HG03159 (cell line): Measurements from ENCODE around the gene DOCK9.

ENCODE experiments used
- ATAC-seq: cut with Tn5 transposase; IDR thresholded peaks from one replicate; pipeline ENCODE4 v1.9.1; 2021; ENCODE audit warnings: mild to moderate bottlenecking, moderate library complexity; ENCODE audit not compliant: unreplicated experiment

Gene DOCK9

DNA sequence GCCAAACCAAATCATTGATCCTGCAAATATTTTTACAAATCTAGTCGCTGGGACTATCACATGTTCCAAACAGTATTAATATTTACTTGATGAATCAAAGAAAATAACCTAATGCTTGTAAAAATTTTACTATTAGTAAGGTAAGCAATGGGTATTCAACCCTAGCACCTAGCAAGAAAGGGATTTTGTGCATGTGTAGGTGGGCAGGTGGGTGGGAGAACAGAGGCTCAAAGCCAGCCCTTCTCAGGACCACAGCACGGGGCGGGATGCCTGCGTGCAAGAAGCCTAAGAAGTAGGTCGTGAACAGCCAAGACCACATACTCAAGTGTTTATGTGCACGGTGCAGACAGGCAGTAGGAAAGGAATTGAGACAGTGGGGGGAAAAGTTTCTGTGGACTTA, 26.6 kb downstream of the DOCK9 start:
- ATAC-seq: no peak

DNA sequence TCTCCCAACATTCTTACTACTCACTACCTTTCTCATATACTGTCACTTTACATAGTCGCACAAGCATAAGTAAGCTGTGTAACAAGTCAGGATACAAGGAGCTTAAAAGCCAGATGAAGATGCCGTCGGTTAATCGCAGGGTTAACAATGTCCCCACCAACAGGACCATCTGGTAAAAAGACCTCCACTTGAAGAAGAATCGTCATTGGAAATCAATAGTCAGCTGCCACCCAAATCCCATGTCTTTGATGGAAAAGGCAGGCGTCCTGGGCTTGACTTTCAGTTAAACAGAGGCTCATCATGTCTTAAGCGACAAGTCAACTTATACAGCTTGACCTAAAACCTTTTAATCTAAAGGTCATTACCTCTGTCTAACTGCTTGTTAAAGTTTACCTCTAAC, 27.2 kb downstream of the DOCK9 start:
- ATAC-seq: no peak

DNA sequence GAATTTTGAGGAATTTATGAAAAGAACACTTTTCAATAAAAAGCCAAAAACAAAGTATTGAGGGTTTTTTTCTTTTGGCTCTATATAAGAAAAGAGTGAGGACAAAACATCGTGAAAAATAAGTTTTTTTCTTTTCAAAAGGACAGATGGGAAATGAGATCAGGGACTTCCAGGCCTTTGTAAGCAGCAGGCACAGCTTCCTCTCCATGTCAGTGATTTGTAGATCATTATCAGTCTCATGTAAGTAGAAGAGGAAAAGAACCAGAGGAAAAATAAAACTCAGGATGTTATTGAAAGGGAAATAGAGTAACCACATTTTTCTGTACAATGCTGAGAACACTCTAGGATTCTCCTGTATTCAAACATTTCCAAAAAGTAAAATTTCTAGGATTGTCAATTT, 29.9 kb downstream of the DOCK9 start:
- ATAC-seq: no peak

DNA sequence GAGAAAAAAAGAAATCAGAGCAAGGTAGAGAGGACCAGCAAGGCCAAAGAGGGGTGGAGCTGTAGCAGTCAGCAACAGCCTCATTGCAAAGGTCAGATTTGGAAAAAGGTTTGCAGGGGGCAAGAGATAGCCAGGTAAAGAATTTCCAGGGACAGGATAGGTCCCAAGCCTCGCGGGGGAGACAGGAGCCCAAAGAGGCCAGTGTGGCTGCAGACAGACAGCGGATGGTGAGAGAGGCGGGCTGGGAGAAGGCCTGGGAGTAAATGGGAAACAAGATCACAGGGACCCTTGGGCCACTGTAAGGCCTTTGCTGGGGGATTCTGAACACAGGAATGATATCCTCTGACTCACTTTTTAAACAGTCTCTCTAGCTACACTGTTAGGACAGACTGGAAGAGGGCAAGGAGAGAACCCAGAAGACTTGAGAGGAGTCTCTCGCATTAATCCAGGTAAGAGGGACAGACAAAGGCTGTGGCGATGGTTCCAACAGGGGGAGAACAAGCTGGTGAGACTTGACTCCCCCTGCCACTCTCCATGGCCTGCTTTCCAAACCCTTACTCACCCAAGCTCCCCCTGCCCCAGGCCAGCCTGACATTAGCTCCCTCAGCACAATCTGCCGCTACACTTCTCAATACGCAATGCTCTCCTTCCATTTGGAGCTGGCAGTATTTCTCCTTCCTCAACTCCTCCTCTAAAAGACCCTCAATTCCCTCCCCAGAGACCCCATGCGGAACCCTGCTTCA, 31.8 kb downstream of the DOCK9 start:
- ATAC-seq: no peak

DNA sequence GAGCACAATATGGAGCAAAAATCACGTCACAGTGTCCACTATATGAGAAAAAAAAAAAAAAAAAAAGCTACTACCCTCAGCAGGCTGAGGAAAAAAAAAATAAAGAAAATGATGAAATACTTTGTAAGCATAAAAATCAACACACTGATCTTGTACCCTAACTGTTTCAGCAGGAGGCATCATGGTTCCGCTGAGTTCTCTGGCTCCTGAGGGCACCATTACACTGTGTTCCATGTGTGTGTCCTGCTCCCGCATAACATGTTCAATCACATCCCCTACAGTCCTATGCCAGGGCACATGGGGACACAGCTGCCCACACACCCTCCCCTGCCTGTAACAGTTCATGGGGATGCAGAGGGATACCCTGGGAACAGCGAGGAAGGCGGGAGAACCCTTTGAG, 33.5 kb downstream of the DOCK9 start:
- no peak for ATAC-seq

DNA sequence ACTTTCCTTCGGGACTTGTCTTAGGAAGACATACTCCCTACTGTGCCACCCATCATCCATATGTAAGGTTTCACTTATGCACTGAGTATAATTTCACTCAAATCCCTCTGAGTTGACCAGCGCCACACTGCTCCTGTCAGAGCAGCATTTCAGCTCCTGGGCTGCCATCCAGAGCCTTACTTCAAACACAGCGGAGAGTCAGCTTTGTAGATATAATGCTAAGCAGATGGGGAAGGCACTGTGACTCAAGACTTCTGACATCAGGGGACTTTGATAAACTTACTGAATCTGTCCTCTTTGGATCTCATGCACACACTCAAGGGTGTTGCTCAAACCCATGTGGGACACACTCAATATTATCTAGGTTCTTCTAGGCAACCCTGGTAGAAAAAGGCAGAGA, 34.9 kb downstream of the DOCK9 start:
- no peak for ATAC-seq

DNA sequence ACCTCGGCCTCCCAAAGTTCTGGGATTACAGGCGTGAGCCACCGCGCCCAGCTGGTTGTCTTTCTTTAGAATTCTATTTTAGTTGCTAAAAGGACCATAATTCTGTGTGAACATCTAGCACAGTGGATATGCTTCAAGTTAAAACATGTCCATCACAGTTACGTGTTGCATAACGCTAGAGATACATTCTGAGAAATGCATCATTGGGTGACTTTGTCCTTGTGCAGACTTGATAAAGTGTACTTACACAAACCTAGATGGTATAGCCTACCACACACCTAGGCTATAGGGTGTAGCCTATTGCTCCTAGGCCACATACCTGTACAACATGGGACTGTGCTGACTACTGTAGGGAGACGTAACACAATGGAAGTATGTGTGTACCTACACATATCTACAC, 35.4 kb downstream of the DOCK9 start:
- ATAC-seq: no peak

DNA sequence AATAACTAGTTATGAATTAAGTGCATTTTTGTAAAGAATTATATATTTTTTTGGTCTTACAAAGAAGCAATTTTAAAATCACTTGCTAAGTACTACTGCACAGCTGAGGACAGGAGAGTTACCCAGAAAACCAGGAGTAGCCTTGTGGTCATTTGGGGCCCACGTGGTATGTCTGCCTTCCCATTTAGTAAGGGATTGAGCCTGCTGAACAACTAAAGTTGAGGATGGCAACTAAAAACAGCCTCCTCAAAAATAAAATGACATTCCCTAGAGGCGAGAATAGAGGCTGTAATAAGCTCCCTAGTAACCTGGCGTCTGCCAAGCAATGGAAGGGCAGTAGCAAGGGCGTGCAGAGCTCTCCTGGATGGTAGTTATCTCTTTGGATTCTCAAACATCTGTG, 36.3 kb downstream of the DOCK9 start:
- ATAC-seq: no peak

DNA sequence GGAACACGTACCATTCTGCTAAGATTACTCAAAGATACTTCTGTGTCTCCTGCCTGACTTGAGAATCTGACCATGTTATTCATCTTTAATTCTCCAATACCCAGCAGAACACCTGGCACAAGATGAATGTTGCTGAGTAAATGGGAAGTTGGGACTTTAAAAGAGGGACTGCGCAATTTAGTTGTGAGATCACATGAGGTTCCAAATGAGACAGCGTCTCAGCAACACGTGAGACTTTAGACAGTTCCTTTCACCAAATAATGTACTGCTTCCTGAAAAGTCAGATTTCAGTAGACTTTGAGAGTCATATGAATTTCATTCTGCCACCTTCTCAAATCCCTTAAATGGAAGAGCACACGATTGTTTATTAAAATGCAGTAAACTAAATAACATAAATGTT, 36.7 kb downstream of the DOCK9 start:
- ATAC-seq: no peak

DNA sequence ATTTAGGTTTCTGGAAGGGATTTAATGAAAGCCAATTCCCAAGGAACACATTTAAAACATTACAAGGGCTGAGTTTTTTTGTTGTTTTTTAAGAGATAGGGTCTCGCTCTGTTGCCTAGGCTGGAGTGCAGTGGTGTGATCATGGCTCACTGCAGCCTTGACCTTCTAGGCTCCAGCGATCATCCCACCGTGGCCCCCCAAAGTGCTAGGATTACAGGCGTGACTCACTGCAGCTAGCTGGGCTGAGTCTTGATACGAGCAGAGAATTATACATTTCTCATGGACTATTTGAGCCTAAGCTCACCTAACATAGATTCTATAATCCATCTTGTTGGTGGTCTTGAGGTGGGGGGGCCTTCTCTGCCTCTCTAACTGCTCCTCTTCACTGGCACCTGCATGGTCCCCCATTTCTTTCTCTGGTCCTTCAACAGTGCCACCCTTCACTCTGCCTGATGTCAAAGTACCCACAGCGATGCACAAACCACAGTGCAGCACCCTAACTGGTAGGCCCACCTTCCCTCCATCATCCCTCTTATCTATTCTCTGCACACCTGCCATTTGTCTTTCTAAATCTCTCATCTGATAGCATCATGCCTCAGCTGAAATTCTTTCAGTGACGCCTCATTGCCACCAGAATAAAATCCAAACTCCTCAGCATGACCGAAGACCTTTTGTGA, 37.4 kb downstream of the DOCK9 start:
- ATAC-seq: no peak

DNA sequence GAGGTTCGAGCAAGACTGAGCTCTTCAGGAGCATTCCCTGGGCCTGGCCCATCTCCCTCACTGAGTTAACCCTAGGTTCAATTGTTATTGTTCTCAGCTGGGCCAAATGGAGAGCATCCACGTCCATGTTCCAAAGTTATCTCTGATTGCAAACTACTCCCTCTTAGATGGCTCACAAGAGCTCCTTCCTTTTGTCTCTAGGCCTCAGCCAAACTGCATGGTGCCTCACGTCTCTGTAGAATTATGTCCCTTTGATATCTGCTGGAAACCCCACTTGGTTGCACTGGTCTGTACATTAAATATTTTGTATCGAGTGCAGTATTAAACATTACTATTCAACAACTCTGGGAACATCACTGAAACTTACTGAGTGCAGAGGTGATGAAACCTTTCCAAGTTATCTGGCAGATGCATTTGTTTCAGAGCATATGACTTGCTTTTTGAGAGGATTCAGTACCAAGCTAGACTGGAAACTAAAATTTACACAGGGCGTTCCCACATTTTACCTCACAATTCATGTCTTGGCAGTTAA, 38.1 kb downstream of the DOCK9 start:
- ATAC-seq: no peak

DNA sequence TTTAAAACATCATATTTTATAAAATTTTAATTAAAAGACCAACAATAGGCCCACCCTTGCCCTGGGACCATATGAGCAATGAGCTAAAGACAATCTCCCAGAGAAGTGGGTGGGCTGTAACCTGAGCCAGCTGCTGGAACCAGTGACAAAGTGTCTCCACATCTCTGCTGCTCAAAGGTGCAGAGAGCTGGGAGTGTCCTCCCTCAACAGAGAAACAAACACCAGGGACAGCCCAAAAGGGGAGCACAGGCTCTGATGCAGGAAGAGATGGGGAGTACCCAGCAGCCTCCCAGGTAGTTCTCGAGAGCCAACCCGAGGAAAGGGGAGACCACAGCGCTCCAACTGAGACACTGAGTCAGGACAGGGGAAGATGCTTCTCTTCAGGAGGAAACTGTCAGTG, 39.1 kb downstream of the DOCK9 start:
- ATAC-seq: no peak

DNA sequence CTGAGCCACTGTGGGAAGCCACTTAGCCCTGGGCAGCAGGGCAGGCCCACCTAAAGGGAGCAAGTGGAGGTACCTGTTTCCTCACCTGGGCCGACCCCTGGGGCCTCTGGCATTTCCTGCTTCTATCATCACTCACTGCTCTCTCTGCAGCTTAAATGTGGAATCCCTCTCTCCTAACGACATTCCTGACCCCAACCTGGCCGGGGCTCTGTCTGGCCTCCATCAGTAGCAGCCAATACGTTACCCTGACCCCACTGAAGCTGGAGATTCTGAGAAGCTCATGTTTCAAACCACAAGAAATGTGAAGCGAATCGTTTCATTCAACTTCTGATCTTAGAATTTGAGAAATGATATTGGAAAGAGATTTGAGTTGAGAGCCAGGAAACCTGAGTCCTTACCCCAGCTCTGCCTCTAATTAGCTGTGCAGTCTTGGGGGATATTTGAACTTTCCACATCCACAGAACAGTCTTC, 39.9 kb downstream of the DOCK9 start:
- ATAC-seq: no peak

DNA sequence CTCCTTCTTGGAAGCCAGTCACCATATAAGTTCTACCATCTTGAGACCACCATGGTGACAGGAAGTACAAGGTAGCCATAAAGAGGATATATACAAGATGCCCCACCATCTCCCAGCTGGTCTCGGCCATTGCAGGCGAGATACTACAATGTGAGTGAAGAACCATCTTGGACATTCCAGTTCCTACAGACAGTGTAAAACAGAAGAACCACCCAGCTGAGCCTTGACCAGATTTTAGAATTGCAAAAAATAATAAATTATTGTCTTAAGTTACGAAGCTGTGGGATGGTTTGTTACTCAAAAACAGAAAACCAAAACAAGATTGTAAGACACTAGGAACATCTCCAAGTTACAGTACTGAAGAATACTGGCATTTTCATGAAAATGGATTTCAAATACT, 43.6 kb downstream of the DOCK9 start:
- ATAC-seq: no peak

DNA sequence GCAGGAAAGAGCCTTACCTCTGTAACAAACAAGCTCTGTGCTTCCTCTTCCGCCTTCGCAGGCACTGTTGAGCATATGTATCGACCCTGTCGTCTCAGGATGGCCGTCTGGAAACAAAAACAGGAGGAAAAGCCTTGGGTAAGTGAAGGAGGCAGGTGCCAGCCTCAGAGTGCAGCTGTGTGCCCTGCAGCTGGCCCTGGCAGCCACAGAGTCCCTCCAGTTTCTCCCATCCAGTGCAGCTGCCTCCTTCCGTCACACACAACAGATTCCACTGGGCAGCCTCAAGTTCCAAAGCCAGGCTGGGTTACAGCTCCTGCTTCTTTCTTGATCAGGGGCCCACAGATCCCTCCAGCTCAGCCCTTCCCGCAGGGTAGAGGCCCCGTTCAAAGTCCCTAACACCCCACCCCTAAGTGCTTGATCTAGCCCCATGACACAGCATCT, 47.7 kb downstream of the DOCK9 start:
- ATAC-seq: no peak

DNA sequence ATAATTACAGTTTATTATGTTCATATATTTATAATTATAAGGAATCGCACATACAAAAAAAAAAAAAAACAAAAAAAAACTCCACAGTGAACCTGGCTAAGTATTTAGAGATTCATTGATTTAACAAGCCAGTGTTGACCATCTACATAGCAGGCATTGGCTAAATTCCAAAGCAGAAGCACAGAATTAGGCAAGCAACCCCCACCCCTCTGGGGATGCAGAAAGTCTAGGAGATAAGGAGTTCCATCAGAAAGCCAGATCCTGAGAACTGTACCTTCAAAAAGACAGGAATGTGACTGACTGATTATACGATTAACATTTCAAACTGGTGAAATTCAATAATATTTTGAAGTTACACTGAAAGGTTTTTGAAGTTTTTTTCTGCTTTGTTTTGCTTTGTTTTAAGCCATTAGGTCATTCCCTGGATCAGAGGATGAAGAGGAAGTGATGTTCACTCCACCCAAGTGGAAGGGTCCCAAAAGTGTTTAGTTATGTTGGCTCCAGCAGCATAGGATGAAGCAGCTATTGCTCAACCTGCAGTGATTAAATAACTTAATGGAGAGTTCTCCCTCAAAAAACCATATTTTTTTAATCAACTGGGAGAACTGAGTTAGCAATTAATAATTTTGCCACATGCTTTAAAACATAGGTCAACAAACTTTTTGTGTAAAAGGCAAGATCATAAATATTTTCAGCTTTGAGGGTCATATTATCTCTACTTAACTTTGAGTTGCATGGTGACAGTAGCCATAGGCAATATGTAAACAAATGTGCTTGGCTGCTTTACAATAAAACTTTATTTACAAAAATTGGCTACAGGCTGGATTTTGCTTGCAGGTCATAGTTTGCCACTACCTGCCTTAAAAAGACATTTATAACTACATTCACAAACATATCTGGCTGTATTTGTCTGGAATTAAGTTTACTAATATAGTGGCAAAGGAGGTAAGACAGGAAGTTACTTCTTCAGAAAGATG, 49.6 kb downstream of the DOCK9 start:
- no peak for ATAC-seq

DNA sequence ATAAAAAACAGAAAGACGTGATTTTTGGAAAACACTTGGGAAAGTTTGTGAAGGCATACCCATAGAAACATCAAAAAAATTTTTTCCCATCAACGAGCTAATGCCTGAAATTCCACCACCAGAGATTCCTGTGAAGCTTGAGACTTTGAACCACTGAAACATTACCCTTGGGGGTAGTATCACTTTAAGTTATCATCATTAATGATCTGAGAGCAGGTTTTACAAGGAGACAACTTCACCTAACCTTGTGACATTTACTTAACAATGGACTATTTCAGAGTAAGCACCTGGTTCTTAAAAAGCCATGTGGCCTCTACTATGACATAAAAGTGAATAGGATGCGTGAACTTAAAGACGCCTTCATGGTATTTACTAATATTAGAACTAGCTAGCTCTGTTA, 51.9 kb downstream of the DOCK9 start:
- no peak for ATAC-seq

DNA sequence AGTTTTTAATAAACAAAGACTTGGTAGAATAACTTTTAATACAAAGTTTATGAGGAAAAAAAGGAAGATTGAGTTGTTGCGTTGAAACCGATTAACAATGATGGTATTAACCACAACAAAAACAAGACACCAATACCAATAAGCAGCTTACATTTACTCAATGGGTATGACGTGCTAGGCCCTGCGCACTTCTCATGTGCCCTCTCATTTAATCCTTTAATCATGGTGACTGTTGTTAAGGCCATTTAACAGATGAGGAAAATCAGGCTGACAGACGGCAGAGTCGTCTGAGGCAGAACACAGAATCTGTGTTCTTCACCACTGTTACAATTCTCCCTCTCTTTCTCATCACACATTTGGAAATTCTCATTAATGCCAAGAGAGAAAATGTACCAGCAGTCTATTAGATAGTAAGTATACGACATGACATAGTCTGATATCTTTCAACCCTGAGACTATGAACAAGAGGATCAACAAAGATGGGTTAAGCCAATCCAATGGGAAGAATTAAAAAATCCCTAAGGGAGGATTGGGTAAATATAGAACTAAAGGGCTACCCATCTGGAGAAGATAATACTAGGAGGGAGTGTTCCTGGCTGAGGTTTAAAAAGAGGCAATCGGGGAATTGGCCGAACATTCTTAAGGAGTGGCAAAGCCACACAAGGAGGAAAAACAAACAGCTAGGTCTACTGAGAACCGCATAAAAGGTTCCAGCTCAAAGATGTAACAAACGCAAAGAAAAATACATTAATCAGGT, 54.0 kb downstream of the DOCK9 start:
- no peak for ATAC-seq

DNA sequence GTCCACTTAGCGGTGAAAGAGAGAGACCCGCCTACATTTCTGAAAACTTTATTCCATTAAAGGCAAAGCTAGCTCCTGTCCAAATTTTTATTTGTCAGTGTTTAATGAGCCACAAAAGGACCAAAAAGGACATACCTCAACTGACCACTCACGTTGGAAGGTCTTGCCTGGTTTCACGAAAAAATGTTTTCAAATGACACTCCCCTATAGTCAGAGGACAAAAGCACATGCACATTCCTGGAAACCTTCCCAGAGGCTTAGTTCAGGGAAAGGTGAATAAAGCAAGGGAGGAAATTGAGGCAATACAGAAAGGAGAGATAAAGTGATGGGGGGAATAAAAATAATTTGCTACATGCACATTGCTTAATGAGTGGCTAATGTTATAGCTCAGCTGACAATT, 55.6 kb downstream of the DOCK9 start:
- no peak for ATAC-seq

DNA sequence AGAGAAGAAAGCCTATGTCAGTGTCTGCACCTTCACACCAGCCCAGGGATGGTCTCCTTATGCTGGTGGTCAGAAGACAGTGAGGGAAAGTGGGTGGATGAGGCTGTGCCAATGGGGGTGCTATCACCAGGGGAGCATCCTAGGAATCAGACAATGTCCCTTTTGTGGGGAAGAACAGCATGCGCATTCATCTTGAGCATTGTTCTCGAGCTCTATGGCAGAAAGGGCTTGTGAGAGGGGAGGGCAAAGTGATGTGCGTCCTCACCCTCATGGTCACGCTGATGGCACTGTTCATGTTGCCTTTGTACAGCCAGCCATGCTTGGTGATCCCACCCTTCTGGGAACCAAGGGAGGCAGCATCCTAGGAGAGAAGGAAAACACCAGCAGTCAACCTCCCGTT, 56.1 kb downstream of the DOCK9 start:
- no peak for ATAC-seq
